ENCODE measurements around the gene MOB2. TPM values are rescaled to one million over a fixed set of nuclear protein-coding genes. Genes with fewer than 3 reads are reported as not detected.
A peak's percentile ranks its signal among the peaks of the same experiment; 100 is the strongest.
"Not testable (repeated sequence)": the region's sequence is repeated elsewhere in the genome, so short reads cannot be mapped to it uniquely, and the experiment has no call there.

The MOB2 gene
- total RNA-seq, 2 donors from 2014 or later, result 11.4 to 31.3 TPM

DNA sequence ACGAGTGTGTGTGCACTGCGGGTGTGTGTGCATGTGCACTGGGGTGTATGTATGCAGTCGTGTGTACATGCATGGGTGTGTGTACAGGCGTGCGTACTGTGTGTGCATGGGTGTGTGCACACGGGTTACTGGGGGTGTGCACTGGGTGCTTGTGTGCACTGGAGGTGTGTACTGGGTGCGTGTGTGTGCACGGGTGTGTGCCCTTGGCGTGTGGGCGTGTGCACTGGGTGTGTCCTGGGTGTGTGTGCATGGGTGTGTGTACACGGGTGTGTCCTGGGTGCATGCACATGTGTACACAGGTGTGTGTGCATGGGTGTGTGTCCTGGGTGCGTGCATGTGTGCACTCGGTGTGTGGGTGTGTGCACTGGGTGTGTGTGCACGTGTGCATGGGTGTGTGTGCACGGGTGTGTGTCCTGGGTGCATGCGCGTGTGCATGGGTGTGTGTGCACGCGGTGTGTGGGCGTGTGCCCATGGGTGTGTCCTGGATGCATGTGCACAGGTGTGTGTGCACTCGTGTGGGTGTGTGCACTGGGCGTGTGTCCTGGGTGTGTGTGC is 57.7 kb downstream of the MOB2 start:
- intact Hi-C loops (cut with DNase I), result no loop called here
- WGBS, 2 donors, result 89 to 94% methylated on average over 22 of the region's 22 CpGs
- ATAC-seq, result peak; percentile 20

GRCh38 chr11:1425439-1425838 is 61.1 kb downstream of the MOB2 start:
- intact Hi-C loops (cut with DNase I), result no loop called here

More for the DNA sequence above, 57.7 kb downstream of the MOB2 start:
- Histone ChIP-seq H3K4me1 (peaks cover 14% of the 10 kb centered on the region), H3K9me3 (no peaks in the 10 kb centered on the region), H3K36me3 (replicated peaks in 1 of 2; ENCODE audit: insufficient read depth in 1 of 2, low read depth in 2 of 2) (no peaks in the 10 kb centered on the region), H3K4me3 (no peak overlapping the region), H3K27me3 (no peaks in the 10 kb centered on the region), H3K27ac (no peak overlapping the region)
- no peak for TF ChIP-seq POLR2A (IDR thresholded peaks at IDR 0.05)
- TF ChIP-seq, protein P1, sequence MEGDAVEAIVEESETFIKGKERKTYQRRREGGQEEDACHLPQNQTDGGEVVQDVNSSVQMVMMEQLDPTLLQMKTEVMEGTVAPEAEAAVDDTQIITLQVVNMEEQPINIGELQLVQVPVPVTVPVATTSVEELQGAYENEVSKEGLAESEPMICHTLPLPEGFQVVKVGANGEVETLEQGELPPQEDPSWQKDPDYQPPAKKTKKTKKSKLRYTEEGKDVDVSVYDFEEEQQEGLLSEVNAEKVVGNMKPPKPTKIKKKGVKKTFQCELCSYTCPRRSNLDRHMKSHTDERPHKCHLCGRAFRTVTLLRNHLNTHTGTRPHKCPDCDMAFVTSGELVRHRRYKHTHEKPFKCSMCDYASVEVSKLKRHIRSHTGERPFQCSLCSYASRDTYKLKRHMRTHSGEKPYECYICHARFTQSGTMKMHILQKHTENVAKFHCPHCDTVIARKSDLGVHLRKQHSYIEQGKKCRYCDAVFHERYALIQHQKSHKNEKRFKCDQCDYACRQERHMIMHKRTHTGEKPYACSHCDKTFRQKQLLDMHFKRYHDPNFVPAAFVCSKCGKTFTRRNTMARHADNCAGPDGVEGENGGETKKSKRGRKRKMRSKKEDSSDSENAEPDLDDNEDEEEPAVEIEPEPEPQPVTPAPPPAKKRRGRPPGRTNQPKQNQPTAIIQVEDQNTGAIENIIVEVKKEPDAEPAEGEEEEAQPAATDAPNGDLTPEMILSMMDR (IDR thresholded peaks at IDR 0.05), result no peak
- DNase-seq, result no peak

GRCh38 chr11:1425006-1425405 is 61.6 kb downstream of the MOB2 start:
- WGBS, 2 donors, result 85 to 90% methylated on average over 2 to 21 of the region's 22 CpGs
- intact Hi-C loops (cut with DNase I), result no loop called here
- Histone ChIP-seq H3K36me3 (replicated peaks in 1 of 2; ENCODE audit: insufficient read depth in 1 of 2, low read depth in 2 of 2) (no peaks in the 10 kb centered on the region), H3K27ac (no peak overlapping the region), H3K4me3 (no peak overlapping the region), H3K9me3 (no peaks in the 10 kb centered on the region), H3K4me1 (peaks cover 33% of the 10 kb centered on the region), H3K27me3 (no peaks in the 10 kb centered on the region)
- no peak for ATAC-seq
- TF ChIP-seq POLR2A (IDR thresholded peaks at IDR 0.05), result no peak
- TF ChIP-seq, protein P1 (IDR thresholded peaks at IDR 0.05), result no peak
- no peak for DNase-seq

More at GRCh38 chr11:1425439-1425838, 61.1 kb downstream of the MOB2 start:
- Histone ChIP-seq H3K36me3 (replicated peaks in 1 of 2; ENCODE audit: insufficient read depth in 1 of 2, low read depth in 2 of 2) (no peaks in the 10 kb centered on the region), H3K27me3 (no peaks in the 10 kb centered on the region), H3K4me1 (peaks cover 29% of the 10 kb centered on the region), H3K27ac (no peak overlapping the region), H3K9me3 (no peaks in the 10 kb centered on the region), H3K4me3 (no peak overlapping the region)
- TF ChIP-seq, protein P1 (IDR thresholded peaks at IDR 0.05), result no peak
- TF ChIP-seq POLR2A (IDR thresholded peaks at IDR 0.05), result no peak
- DNase-seq (no peak), ATAC-seq (no peak)
- WGBS, 2 donors, result 78 to 87% methylated on average over 9 to 17 of the region's 17 CpGs

DNA sequence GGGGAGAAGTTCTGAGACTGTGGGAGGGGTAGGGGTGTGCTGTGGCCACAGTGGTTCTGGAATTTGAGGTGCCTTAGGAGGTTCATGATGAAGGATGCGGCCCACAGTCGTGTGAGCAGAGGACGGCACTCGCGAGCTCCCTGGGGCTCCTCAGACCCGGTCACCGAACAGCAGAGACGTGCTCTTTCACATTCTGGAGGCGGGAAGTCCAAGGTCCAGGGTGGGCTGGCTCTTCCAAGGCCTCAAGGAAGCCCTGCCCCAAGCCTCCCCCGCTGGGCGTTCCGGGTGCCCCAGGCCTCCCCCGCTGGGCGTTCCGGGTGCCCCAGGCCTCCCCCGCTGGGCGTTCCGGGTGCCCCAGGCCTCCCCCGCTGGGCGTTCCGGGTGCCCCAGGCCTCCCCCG is 63.2 kb downstream of the MOB2 start:
- H3K27me3 ChIP-seq; DNase-seq; H3K9me3 ChIP-seq; intact Hi-C loops (cut with DNase I); H3K27ac ChIP-seq; H3K36me3 ChIP-seq (replicated peaks in 1 of 2; ENCODE audit: insufficient read depth in 1 of 2, low read depth in 2 of 2); H3K4me3 ChIP-seq; ATAC-seq: not testable (repeated sequence)
- WGBS, 2 donors, result 64 to 89% methylated on average over 4 to 16 of the region's 22 CpGs
- H3K4me1 ChIP-seq, result peaks cover 42% of the 10 kb centered on the region

GRCh38 chr11:1422981-1423380 is 63.6 kb downstream of the MOB2 start:
- 81 to 83% methylated on average over 13 to 15 of the region's 15 CpGs for WGBS, 2 donors
- no peak for TF ChIP-seq POLR2A (IDR thresholded peaks at IDR 0.05)
- TF ChIP-seq, protein P1 (IDR thresholded peaks at IDR 0.05), result no peak
- Histone ChIP-seq H3K9me3 (peaks cover 0 to 12% (median 0%) of the 10 kb centered on the region in 3 donors), H3K36me3 (replicated peaks in 1 of 2; ENCODE audit: insufficient read depth in 1 of 2, low read depth in 2 of 2) (no peaks in the 10 kb centered on the region), H3K27ac (no peak overlapping the region), H3K4me3 (no peak overlapping the region), H3K4me1 (peaks cover 42% of the 10 kb centered on the region), H3K27me3 (no peaks in the 10 kb centered on the region)
- intact Hi-C loops (cut with DNase I), result no loop called here
- no peak for ATAC-seq
- DNase-seq, result no peak

Data from body of pancreas (tissue), 4 donors.